Stimulated activated memory B cell treated with anti-CD40 and anti-IgM and Interleukin-4, amounts not matched to agents 10 μg/mL and 1 μg/mL and 100 μg/mL, for 72 hours (primary cell): ENCODE measurements around the gene TPTE2.
"Not testable (repeated sequence)": the region's sequence is repeated elsewhere in the genome, so short reads cannot be mapped to it uniquely, and the experiment has no call there.

ENCODE experiments used
- ATAC-seq: fragments of 150-1000 bp; cut with Tn5 transposase; 2 replicates; pipeline ENCODE4 v1.10.0; 2021
- H3K27ac Mint-ChIP-seq: one replicate; pipeline ENCODE4 v1.8.0; 2022; ENCODE audit warnings: mild to moderate bottlenecking, mixed read lengths
- H3K27me3 Mint-ChIP-seq: one replicate; pipeline ENCODE4 v1.8.0; 2022; ENCODE audit warnings: mixed read lengths
- H3K36me3 Mint-ChIP-seq: one replicate; pipeline ENCODE4 v1.8.0; 2022; ENCODE audit warnings: mixed read lengths
- H3K4me1 Mint-ChIP-seq: one replicate; pipeline ENCODE4 v1.8.0; 2022; ENCODE audit warnings: mixed read lengths
- H3K4me3 Mint-ChIP-seq: one replicate; pipeline ENCODE4 v1.8.0; 2022; ENCODE audit warnings: mild to moderate bottlenecking, moderate library complexity, mixed read lengths
- H3K9me3 Mint-ChIP-seq: one replicate; pipeline ENCODE4 v1.8.0; 2022; ENCODE audit warnings: mixed read lengths

Gene TPTE2

GRCh38 chr13:19587635-19588300, 26.4 kb upstream of the TPTE2 start:
- Mint-ChIP-seq H3K9me3 (peaks cover 12% of the 10 kb centered on the region), H3K27ac (peak overlapping the region; percentile 86), H3K4me1 (peaks cover 24% of the 10 kb centered on the region), H3K27me3 (peaks cover 31% of the 10 kb centered on the region), H3K36me3 (peaks cover 6% of the 10 kb centered on the region), H3K4me3 (peak overlapping the region; percentile 78)
- peak; percentile 74 for ATAC-seq

GRCh38 chr13:19586904-19587634, 25.7 kb upstream of the TPTE2 start:
- Mint-ChIP-seq H3K9me3 (peaks cover 15% of the 10 kb centered on the region), H3K4me1 (peaks cover 23% of the 10 kb centered on the region), H3K27me3 (peaks cover 30% of the 10 kb centered on the region), H3K27ac (peak overlapping the region; percentile 86), H3K4me3 (peak overlapping the region; percentile 78), H3K36me3 (peaks cover 6% of the 10 kb centered on the region)
- ATAC-seq, result peak; percentile 89

GRCh38 chr13:19581675-19582074, 20.3 kb upstream of the TPTE2 start:
- peaks cover 13% of the 10 kb centered on the region for H3K9me3 Mint-ChIP-seq
- no peaks in the 10 kb centered on the region for H3K27me3 Mint-ChIP-seq
- H3K4me1 Mint-ChIP-seq, result peaks cover 6% of the 10 kb centered on the region
- H3K36me3 Mint-ChIP-seq, result peaks cover 6% of the 10 kb centered on the region
- ATAC-seq, result no peak
- no peak overlapping the region for H3K27ac Mint-ChIP-seq
- H3K4me3 Mint-ChIP-seq, result no peak overlapping the region

GRCh38 chr13:19575230-19575629, 13.9 kb upstream of the TPTE2 start:
- no peak overlapping the region for H3K4me3 Mint-ChIP-seq
- H3K36me3 Mint-ChIP-seq, result no peaks in the 10 kb centered on the region
- no peak for ATAC-seq
- H3K27me3 Mint-ChIP-seq, result no peaks in the 10 kb centered on the region
- H3K27ac Mint-ChIP-seq, result no peak overlapping the region
- H3K9me3 Mint-ChIP-seq, result no peaks in the 10 kb centered on the region
- no peaks in the 10 kb centered on the region for H3K4me1 Mint-ChIP-seq

- H3K27ac Mint-ChIP-seq, result no peak overlapping the region
- ATAC-seq, result no peak
- no peaks in the 10 kb centered on the region for H3K36me3 Mint-ChIP-seq
- H3K4me3 Mint-ChIP-seq, result no peak overlapping the region
- no peaks in the 10 kb centered on the region for H3K27me3 Mint-ChIP-seq
- H3K9me3 Mint-ChIP-seq, result no peaks in the 10 kb centered on the region
- peaks cover 3% of the 10 kb centered on the region for H3K4me1 Mint-ChIP-seq
Observed at GRCh38 chr13:19573120-19573716, 11.9 kb upstream of the TPTE2 start.

GRCh38 chr13:19572280-19572679, 10.9 kb upstream of the TPTE2 start:
- Mint-ChIP-seq H3K4me1 (peaks cover 11% of the 10 kb centered on the region), H3K36me3 (no peaks in the 10 kb centered on the region), H3K27me3 (no peaks in the 10 kb centered on the region), H3K9me3 (no peaks in the 10 kb centered on the region), H3K4me3 (no peak overlapping the region), H3K27ac (no peak overlapping the region)
- ATAC-seq, result no peak

GRCh38 chr13:19567820-19568534, 6.6 kb upstream of the TPTE2 start:
- no peaks in the 10 kb centered on the region for H3K36me3 Mint-ChIP-seq
- no peaks in the 10 kb centered on the region for H3K27me3 Mint-ChIP-seq
- H3K4me3 Mint-ChIP-seq, result peak overlapping the region; percentile 56
- H3K27ac Mint-ChIP-seq, result peak overlapping the region; percentile 64
- H3K9me3 Mint-ChIP-seq, result no peaks in the 10 kb centered on the region
- peak; percentile 57 for ATAC-seq
- peaks cover 16% of the 10 kb centered on the region for H3K4me1 Mint-ChIP-seq

- Mint-ChIP-seq H3K4me3 (no peak overlapping the region), H3K27me3 (no peaks in the 10 kb centered on the region), H3K4me1 (no peaks in the 10 kb centered on the region), H3K9me3 (no peaks in the 10 kb centered on the region), H3K27ac (no peak overlapping the region), H3K36me3 (no peaks in the 10 kb centered on the region)
- ATAC-seq, result no peak
Observed at GRCh38 chr13:19561585-19561984, 253 bp upstream of the TPTE2 start.

GRCh38 chr13:19560672-19561071, 660 bp downstream of the TPTE2 start:
- H3K4me1 Mint-ChIP-seq, H3K9me3 Mint-ChIP-seq, H3K27me3 Mint-ChIP-seq, ATAC-seq, H3K27ac Mint-ChIP-seq, H3K4me3 Mint-ChIP-seq, H3K36me3 Mint-ChIP-seq: not testable (repeated sequence)

GRCh38 chr13:19559739-19560138, 1.6 kb downstream of the TPTE2 start:
- not testable (repeated sequence) for H3K27me3 Mint-ChIP-seq, ATAC-seq, H3K27ac Mint-ChIP-seq, H3K36me3 Mint-ChIP-seq, H3K4me1 Mint-ChIP-seq, H3K4me3 Mint-ChIP-seq, H3K9me3 Mint-ChIP-seq

- H3K4me3 Mint-ChIP-seq, ATAC-seq, H3K9me3 Mint-ChIP-seq, H3K36me3 Mint-ChIP-seq, H3K27ac Mint-ChIP-seq, H3K4me1 Mint-ChIP-seq, H3K27me3 Mint-ChIP-seq: not testable (repeated sequence)
Observed at GRCh38 chr13:19557287-19557686, 4.0 kb downstream of the TPTE2 start.

- H3K27ac Mint-ChIP-seq, H3K4me1 Mint-ChIP-seq, H3K9me3 Mint-ChIP-seq: not testable (repeated sequence)
Observed at GRCh38 chr13:19549245-19549644, 12.1 kb downstream of the TPTE2 start.

GRCh38 chr13:19525634-19526033, 35.7 kb downstream of the TPTE2 start:
- H3K36me3 Mint-ChIP-seq, H3K9me3 Mint-ChIP-seq, H3K4me1 Mint-ChIP-seq, H3K27me3 Mint-ChIP-seq, ATAC-seq, H3K27ac Mint-ChIP-seq, H3K4me3 Mint-ChIP-seq: not testable (repeated sequence)

More at GRCh38 chr13:19549245-19549644, 12.1 kb downstream of the TPTE2 start:
- not testable (repeated sequence) for H3K27me3 Mint-ChIP-seq, ATAC-seq, H3K4me3 Mint-ChIP-seq, H3K36me3 Mint-ChIP-seq

- no peak overlapping the region for H3K4me3 Mint-ChIP-seq
- no peaks in the 10 kb centered on the region for H3K36me3 Mint-ChIP-seq
- peaks cover 5% of the 10 kb centered on the region for H3K4me1 Mint-ChIP-seq
- H3K9me3 Mint-ChIP-seq, result no peaks in the 10 kb centered on the region
- no peak overlapping the region for H3K27ac Mint-ChIP-seq
- ATAC-seq, result no peak
- H3K27me3 Mint-ChIP-seq, result no peaks in the 10 kb centered on the region
Observed at GRCh38 chr13:19519049-19519448, 42.3 kb downstream of the TPTE2 start.

GRCh38 chr13:19507623-19508022, 53.7 kb downstream of the TPTE2 start:
- not testable (repeated sequence) for H3K27ac Mint-ChIP-seq, H3K4me1 Mint-ChIP-seq, ATAC-seq, H3K27me3 Mint-ChIP-seq, H3K4me3 Mint-ChIP-seq, H3K36me3 Mint-ChIP-seq, H3K9me3 Mint-ChIP-seq
